Measurements from ENCODE around the gene RSPH9. TPM values are rescaled to one million over a fixed set of nuclear protein-coding genes. Genes with fewer than 3 reads are reported as not detected.

Gene RSPH9
- total and polyA plus RNA-seq, 7 experiments from 2014 or later = 0.96 to 1.1 TPM; not detected in 5

DNA sequence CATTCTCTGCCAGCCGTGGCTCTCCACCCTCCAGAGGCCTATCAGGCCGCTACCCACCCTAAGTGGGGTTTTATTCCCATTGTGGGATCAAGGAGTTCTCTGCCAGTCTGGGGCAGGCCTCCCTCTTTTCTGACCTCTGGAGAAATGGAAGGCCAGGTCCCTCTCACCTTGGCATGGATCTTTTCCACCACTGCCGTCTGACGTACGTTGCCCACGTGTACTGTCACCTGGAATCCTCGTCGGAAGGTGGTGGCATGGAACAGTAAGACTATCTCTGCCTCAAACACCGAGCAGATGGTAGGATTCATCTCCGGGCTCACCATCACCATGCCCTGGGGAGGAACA lies 23.0 kb upstream of the RSPH9 start:
- peaks cover 0 to 64% (median 14%) of the 10 kb centered on the region in 3 experiments for H3K36me3 ChIP-seq (ENCODE audit: control insufficient read depth in 2 of 3, insufficient read depth in 3 of 3, low read length in 3 of 3)
- H3K4me1 Mint-ChIP-seq = peaks cover 2 to 23% (median 11%) of the 10 kb centered on the region in 7 donors
- ChIA-PET POLR2A (no interaction called here), CTCF (interaction anchor here (0.6 kb wide), 1 partner anchor 31 kb away, joined by 3 read pairs; no protein-coding TSS in a partner anchor)
- H3K27ac Mint-ChIP-seq = peak overlapping the region in 2 of 9 donors; percentile 22 to 32
- DNase-seq (no peak), ATAC-seq (no peak)
- H3K27me3 Mint-ChIP-seq = no peaks in the 10 kb centered on the region
- no peaks in the 10 kb centered on the region for H3K27me3 ChIP-seq (ENCODE audit: control insufficient read depth in 2 of 2, insufficient read depth in 2 of 2, low read length in 2 of 2)
- no peak overlapping the region for H3K27ac ChIP-seq (ENCODE audit: low read depth, low read length)
- no peak overlapping the region for H3K4me3 ChIP-seq (ENCODE audit: low read length)
- peaks cover 0 to 3% (median 0%) of the 10 kb centered on the region in 11 donors for H3K9me3 Mint-ChIP-seq
- intact Hi-C loops (cut with micrococcal nuclease) = no loop called here
- H3K9me3 ChIP-seq (ENCODE audit: control insufficient read depth in 2 of 3, low read length in 3 of 3) = no peaks in the 10 kb centered on the region
- no peak overlapping the region for H3K4me3 Mint-ChIP-seq
- peaks cover 4 to 25% (median 15%) of the 10 kb centered on the region in 5 donors for H3K36me3 Mint-ChIP-seq
- H3K4me1 ChIP-seq (ENCODE audit: control insufficient read depth in 2 of 2, insufficient read depth in 2 of 2, low read length in 2 of 2) = no peaks in the 10 kb centered on the region

DNA sequence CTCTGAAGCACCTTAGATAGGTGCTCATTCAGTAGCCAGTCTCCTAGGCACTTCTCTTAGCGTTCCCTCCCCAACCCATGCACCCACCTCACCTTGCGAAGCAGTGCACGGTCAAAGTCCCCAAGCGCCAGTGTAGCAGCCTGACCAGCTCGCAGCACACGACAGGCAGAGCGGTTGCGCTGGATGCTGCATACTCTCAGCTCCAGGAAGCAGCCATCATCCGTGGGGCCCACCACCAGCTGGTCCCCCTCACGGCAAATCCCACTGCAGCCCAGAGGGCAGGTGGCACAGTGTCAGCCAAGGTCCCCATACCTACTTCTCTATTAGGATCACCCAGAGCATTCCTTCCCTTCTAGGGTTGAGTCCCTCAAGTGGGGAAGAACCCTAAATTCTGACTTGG lies 22.3 kb upstream of the RSPH9 start:
- Mint-ChIP-seq H3K36me3 (peaks cover 4 to 28% (median 15%) of the 10 kb centered on the region in 5 donors), H3K27me3 (no peaks in the 10 kb centered on the region), H3K9me3 (peaks cover 0 to 3% (median 0%) of the 10 kb centered on the region in 11 donors), H3K27ac (peak overlapping the region in 2 of 9 donors; percentile 32 to 60), H3K4me1 (peaks cover 9 to 30% (median 18%) of the 10 kb centered on the region in 7 donors), H3K4me3 (no peak overlapping the region)
- intact Hi-C loops (cut with micrococcal nuclease) = no loop called here
- ChIA-PET POLR2A (no interaction called here), CTCF (interaction anchor here (0.6 kb wide), 1 partner anchor 32 kb away, joined by 3 read pairs; no protein-coding TSS in a partner anchor)
- H3K4me1 ChIP-seq (ENCODE audit: control insufficient read depth in 2 of 2, insufficient read depth in 2 of 2, low read length in 2 of 2) = peaks cover 0 to 3% of the 10 kb centered on the region in 2 donors
- H3K27ac ChIP-seq (ENCODE audit: low read depth, low read length) = no peak overlapping the region
- ATAC-seq = no peak
- no peak overlapping the region for H3K4me3 ChIP-seq (ENCODE audit: low read length)
- no peaks in the 10 kb centered on the region for H3K9me3 ChIP-seq (ENCODE audit: control insufficient read depth in 2 of 3, low read length in 3 of 3)
- peaks cover 0 to 64% (median 14%) of the 10 kb centered on the region in 3 experiments for H3K36me3 ChIP-seq (ENCODE audit: control insufficient read depth in 2 of 3, insufficient read depth in 3 of 3, low read length in 3 of 3)
- no peak for DNase-seq
- H3K27me3 ChIP-seq (ENCODE audit: control insufficient read depth in 2 of 2, insufficient read depth in 2 of 2, low read length in 2 of 2) = no peaks in the 10 kb centered on the region

DNA sequence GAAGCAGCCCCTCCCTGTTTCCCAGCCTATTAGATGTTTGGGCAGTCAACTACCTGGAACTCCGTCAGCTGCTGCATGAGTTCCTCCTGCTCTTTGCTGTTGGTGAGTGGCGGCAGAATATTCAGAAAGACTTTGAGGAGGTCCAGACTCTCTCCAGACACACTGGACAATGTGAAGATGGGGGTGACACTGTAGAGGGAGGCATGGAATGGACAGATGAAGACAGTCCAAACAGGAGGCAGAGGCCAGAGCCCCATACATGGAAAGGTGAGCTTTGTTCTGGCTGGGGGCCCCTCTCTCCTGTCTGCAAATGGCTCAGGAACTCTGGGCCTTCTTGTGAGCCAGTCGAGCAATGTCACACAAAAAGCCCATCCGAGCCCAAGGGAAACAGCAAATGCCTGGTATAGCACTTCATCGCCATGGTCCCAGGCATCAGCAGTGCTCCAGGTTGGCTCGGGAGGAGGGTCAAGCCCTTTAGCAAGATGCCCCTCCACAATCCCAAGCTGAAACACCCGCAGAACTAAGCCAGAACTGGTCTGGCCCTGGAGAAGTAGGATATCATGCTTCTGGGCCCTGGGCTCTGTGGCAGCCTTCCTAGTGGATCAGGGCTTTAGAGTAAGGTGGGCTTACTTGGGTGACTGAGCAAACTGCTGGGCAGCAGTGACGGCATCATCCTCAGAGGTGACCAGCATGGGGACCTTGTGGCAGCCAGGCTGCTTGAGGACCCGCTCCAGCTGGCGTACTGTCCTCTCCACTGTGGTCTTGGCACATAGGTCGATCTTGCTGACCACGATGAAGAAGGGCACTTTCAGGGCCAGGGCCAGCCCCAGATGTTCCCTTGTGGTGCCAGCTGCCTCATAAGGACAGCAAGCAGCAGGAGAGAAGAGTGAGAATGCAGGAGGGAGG lies 20.7 kb upstream of the RSPH9 start:
- DNase-seq (no peak), ATAC-seq (no peak)
- Histone ChIP-seq H3K9me3 (ENCODE audit: control insufficient read depth in 2 of 3, low read length in 3 of 3) (no peaks in the 10 kb centered on the region), H3K4me3 (ENCODE audit: low read length) (no peak overlapping the region), H3K36me3 (ENCODE audit: control insufficient read depth in 2 of 3, insufficient read depth in 3 of 3, low read length in 3 of 3) (peaks cover 0 to 64% (median 14%) of the 10 kb centered on the region in 3 experiments), H3K27ac (ENCODE audit: low read depth, low read length) (no peak overlapping the region), H3K27me3 (ENCODE audit: control insufficient read depth in 2 of 2, insufficient read depth in 2 of 2, low read length in 2 of 2) (no peaks in the 10 kb centered on the region), H3K4me1 (ENCODE audit: control insufficient read depth in 2 of 2, insufficient read depth in 2 of 2, low read length in 2 of 2) (peaks cover 4 to 6% of the 10 kb centered on the region in 2 donors)
- peaks cover 4 to 30% (median 15%) of the 10 kb centered on the region in 5 donors for H3K36me3 Mint-ChIP-seq
- H3K9me3 Mint-ChIP-seq = peaks cover 0 to 3% (median 0%) of the 10 kb centered on the region in 11 donors
- H3K4me3 Mint-ChIP-seq = no peak overlapping the region
- H3K27ac Mint-ChIP-seq = peak overlapping the region in 1 of 9 donors; percentile 12
- H3K27me3 Mint-ChIP-seq = no peaks in the 10 kb centered on the region
- intact Hi-C loops (cut with micrococcal nuclease) = no loop called here
- ChIA-PET POLR2A (interaction anchor here (1.3 to 1.5 kb wide), 2 partner anchors 11 to 12 kb away, joined by 3 to 5 read pairs; partner anchors contain the start of gene MAD2L1BP), CTCF (interaction anchor here (0.9 to 1.0 kb wide), 2 partner anchors 15 to 16 kb away, joined by 3 to 4 read pairs; no protein-coding TSS in a partner anchor)
- peaks cover 20 to 39% (median 31%) of the 10 kb centered on the region in 7 donors for H3K4me1 Mint-ChIP-seq

DNA sequence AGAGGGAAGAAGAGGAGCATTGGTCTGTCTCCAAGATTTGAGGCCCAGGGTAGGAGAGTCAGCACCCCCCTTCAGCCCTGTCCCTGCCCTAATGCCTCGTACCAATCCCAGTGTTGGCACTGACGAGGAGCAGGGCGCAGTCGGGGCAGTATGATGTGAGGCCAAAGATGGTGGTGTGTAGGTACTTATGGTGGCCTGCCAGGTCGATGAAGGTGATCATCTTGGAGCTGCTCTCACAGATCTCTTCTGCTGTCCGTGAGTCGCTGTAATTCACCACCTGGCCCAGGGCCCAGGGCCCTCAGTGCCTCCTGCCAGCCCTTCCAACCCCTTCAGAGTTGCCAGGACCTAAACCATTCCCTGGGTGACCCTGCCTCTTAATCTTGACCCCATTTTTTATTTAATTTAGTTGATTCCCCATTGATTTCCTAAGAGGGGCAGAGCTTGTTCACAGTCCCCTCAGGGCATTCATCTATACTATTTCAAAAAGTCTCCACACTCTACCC lies 20.0 kb upstream of the RSPH9 start:
- no peak for ATAC-seq
- Mint-ChIP-seq H3K4me1 (peaks cover 24 to 39% (median 31%) of the 10 kb centered on the region in 7 donors), H3K4me3 (no peak overlapping the region), H3K27ac (no peak overlapping the region), H3K36me3 (peaks cover 4 to 28% (median 15%) of the 10 kb centered on the region in 5 donors), H3K27me3 (no peaks in the 10 kb centered on the region), H3K9me3 (peaks cover 0 to 3% (median 0%) of the 10 kb centered on the region in 11 donors)
- peaks cover 0 to 61% (median 14%) of the 10 kb centered on the region in 3 experiments for H3K36me3 ChIP-seq (ENCODE audit: control insufficient read depth in 2 of 3, insufficient read depth in 3 of 3, low read length in 3 of 3)
- peaks cover 4 to 6% of the 10 kb centered on the region in 2 donors for H3K4me1 ChIP-seq (ENCODE audit: control insufficient read depth in 2 of 2, insufficient read depth in 2 of 2, low read length in 2 of 2)
- H3K27me3 ChIP-seq (ENCODE audit: control insufficient read depth in 2 of 2, insufficient read depth in 2 of 2, low read length in 2 of 2) = no peaks in the 10 kb centered on the region
- H3K27ac ChIP-seq (ENCODE audit: low read depth, low read length) = no peak overlapping the region
- CTCF ChIA-PET = interaction anchor here (0.9 to 1.0 kb wide), 2 partner anchors 15 to 17 kb away, joined by 3 to 4 read pairs; no protein-coding TSS in a partner anchor
- no peaks in the 10 kb centered on the region for H3K9me3 ChIP-seq (ENCODE audit: control insufficient read depth in 2 of 3, low read length in 3 of 3)
- DNase-seq = no peak
- POLR2A ChIA-PET = interaction anchor here (0.8 to 1.3 kb wide), 2 partner anchors 9 to 12 kb away, joined by 3 to 5 read pairs; no protein-coding TSS in a partner anchor
- H3K4me3 ChIP-seq (ENCODE audit: low read length) = no peak overlapping the region
- intact Hi-C loops (cut with micrococcal nuclease) = loop anchor here (5.0 kb wide), 4 partner anchors 243 to 762 kb away; partner anchors contain the start of genes CDC5L (in 1 of the 2), KLHDC3 (in 1 of the 2), MEA1 (in 1 of the 2) and SRF (in 1 of the 2)

DNA sequence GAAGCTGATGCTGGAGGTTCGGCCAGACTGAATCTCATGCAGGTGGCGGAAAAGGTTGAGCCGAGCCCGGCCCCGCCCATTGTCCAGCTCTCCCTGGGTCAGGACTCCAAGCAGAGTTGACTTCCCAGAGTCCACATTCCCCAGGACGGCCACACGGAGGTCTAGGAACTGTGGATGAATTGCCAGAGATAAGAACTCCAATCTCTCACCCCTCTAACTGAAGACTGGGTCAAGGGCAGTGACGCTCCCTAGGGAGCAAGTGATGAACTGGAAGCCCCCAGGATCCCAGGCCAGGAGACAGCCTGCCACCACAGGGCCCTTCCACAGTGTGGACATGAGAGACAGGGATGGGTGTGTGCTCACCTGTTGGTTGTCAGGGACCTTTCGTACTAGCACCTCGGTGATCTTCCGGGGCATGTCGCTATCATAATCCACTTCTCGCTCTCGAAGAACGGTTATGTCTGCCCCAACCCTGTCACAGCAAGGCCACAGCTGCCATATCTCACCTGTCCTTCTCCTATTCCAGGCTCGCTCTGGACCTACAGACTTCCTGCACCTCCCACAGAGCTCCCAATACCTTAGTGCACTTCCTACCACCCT lies 19.3 kb upstream of the RSPH9 start:
- Mint-ChIP-seq H3K9me3 (peaks cover 0 to 3% (median 0%) of the 10 kb centered on the region in 11 donors), H3K4me3 (peak overlapping the region in 1 of 10 donors; percentile 27), H3K27ac (peak overlapping the region in 3 of 9 donors; percentile 17 to 38 (median 20)), H3K36me3 (peaks cover 4 to 29% (median 15%) of the 10 kb centered on the region in 5 donors), H3K4me1 (peaks cover 29 to 40% (median 36%) of the 10 kb centered on the region in 7 donors), H3K27me3 (no peaks in the 10 kb centered on the region)
- H3K36me3 ChIP-seq (ENCODE audit: control insufficient read depth in 2 of 3, insufficient read depth in 3 of 3, low read length in 3 of 3) = peaks cover 0 to 56% (median 14%) of the 10 kb centered on the region in 3 experiments
- intact Hi-C loops (cut with micrococcal nuclease) = loop anchor here (5.0 kb wide), 4 partner anchors 243 to 762 kb away; partner anchors contain the start of genes CDC5L (in 1 of the 2), KLHDC3 (in 1 of the 2), MEA1 (in 1 of the 2) and SRF (in 1 of the 2)
- ATAC-seq = no peak
- H3K27me3 ChIP-seq (ENCODE audit: control insufficient read depth in 2 of 2, insufficient read depth in 2 of 2, low read length in 2 of 2) = no peaks in the 10 kb centered on the region
- no peak overlapping the region for H3K27ac ChIP-seq (ENCODE audit: low read depth, low read length)
- H3K4me1 ChIP-seq (ENCODE audit: control insufficient read depth in 2 of 2, insufficient read depth in 2 of 2, low read length in 2 of 2) = peaks cover 9 to 11% of the 10 kb centered on the region in 2 donors
- no peaks in the 10 kb centered on the region for H3K9me3 ChIP-seq (ENCODE audit: control insufficient read depth in 2 of 3, low read length in 3 of 3)
- DNase-seq = no peak
- ChIA-PET CTCF (interaction anchor here (1.0 kb wide), 1 partner anchor 16 kb away, joined by 3 read pairs; no protein-coding TSS in a partner anchor), POLR2A (interaction anchor here (0.8 to 1.3 kb wide), 2 partner anchors 9 to 11 kb away, joined by 3 to 5 read pairs; no protein-coding TSS in a partner anchor)
- no peak overlapping the region for H3K4me3 ChIP-seq (ENCODE audit: low read length)

Data from naive thymus-derived CD4-positive, alpha-beta T cell (primary cell).